Ascending aorta (tissue), 2 donors: ENCODE measurements around the gene MYDGF. TPM values are rescaled to one million over a fixed set of nuclear protein-coding genes. Genes with fewer than 3 reads are reported as not detected.

Experiments
- DNase-seq, 2 donors: peaks; one replicate each; pipeline ENCODE4 v3.0.0-alpha.2; 2019; ENCODE audit warnings: low spot score in 2 of 2
- H3K27ac ChIP-seq, 2 donors: fragments of 200-600 bp; sonication (generic); one replicate each; pipeline ENCODE4 v1.5.1; 2016 to 2017; ENCODE audit warnings: mild to moderate bottlenecking in 1 of 2
- H3K27me3 ChIP-seq: fragments of 200-600 bp; sonication (generic); one replicate; pipeline ENCODE4 v1.5.1; 2017
- H3K36me3 ChIP-seq, 2 donors: fragments of 200-600 bp; sonication (generic); one replicate each; pipeline ENCODE4 v1.5.1; 2016
- H3K4me1 ChIP-seq, 2 donors: fragments of 200-600 bp; sonication (generic); one replicate each; pipeline ENCODE4 v1.5.1; 2016 to 2017; ENCODE audit warnings: mild to moderate bottlenecking in 1 of 2
- H3K4me3 ChIP-seq, 2 donors: fragments of 200-600 bp; sonication (generic); one replicate each; pipeline ENCODE4 v1.5.1; 2016 to 2017; ENCODE audit warnings: mild to moderate bottlenecking in 1 of 2
- H3K9me3 ChIP-seq, 2 donors: fragments of 200-600 bp; sonication (generic); one replicate each; pipeline ENCODE4 v1.5.1; 2016
- CTCF ChIP-seq, 3 experiments: fragments of 200-600 bp in 2 of 3; fragments of 450-650 bp in 1 of 3; sonication (generic) in 2 of 3; IDR thresholded peaks; one replicate each; pipeline ENCODE4 v1.5.1; 2016 to 2019; ENCODE audit warnings: antibody characterized with exemption in 3 of 3, mild to moderate bottlenecking in 1 of 3, moderate library complexity in 1 of 3
- intact Hi-C: fragments of 100-400 bp; cut with DNase I; formaldehyde crosslinking; loops from one replicate; pipeline ENCODE4 v1.15.1; 2023
- total RNA-seq: library from RNA; depleted of rRNA; stranded (reverse); fragments of >200 nt; gene quantifications from one replicate; pipeline ENCODE4 v1.1.0, GENCODE V29; 2016

The MYDGF gene
- total RNA-seq, 1 donor from 2014 or later, result 49.0 TPM

GRCh38 chr19:4660181-4660791 is 9.9 kb downstream of the MYDGF start:
- intact Hi-C loops, result no loop called here
- no peak for TF ChIP-seq CTCF (IDR thresholded peaks at IDR 0.05)
- no peak for DNase-seq
- Histone ChIP-seq H3K27ac (no peak overlapping the region), H3K4me1 (no peaks in the 10 kb centered on the region), H3K9me3 (peaks cover 0 to 3% of the 10 kb centered on the region in 2 donors), H3K36me3 (peaks cover 65 to 88% of the 10 kb centered on the region in 2 donors), H3K4me3 (no peak overlapping the region), H3K27me3 (no peaks in the 10 kb centered on the region)

GRCh38 chr19:4657835-4658234 is 12.3 kb downstream of the MYDGF start:
- Histone ChIP-seq H3K36me3 (peaks cover 54 to 77% of the 10 kb centered on the region in 2 donors), H3K4me3 (no peak overlapping the region), H3K27me3 (no peaks in the 10 kb centered on the region), H3K4me1 (no peaks in the 10 kb centered on the region), H3K27ac (no peak overlapping the region), H3K9me3 (peaks cover 0 to 3% of the 10 kb centered on the region in 2 donors)
- intact Hi-C loops, result no loop called here
- no peak for DNase-seq
- no peak for TF ChIP-seq CTCF (IDR thresholded peaks at IDR 0.05)

- no peak for DNase-seq
- no peaks in the 10 kb centered on the region for H3K27me3 ChIP-seq
- no peak overlapping the region for H3K27ac ChIP-seq
- intact Hi-C loops, result no loop called here
- no peak overlapping the region for H3K4me3 ChIP-seq
- no peaks in the 10 kb centered on the region for H3K4me1 ChIP-seq
- no peak for TF ChIP-seq CTCF (IDR thresholded peaks at IDR 0.05)
- peaks cover 50 to 71% of the 10 kb centered on the region in 2 donors for H3K36me3 ChIP-seq
- H3K9me3 ChIP-seq, result peaks cover 0 to 3% of the 10 kb centered on the region in 2 donors
Observed at GRCh38 chr19:4657262-4657661, 12.9 kb downstream of the MYDGF start.

GRCh38 chr19:4656102-4656501 is 14.0 kb downstream of the MYDGF start:
- peaks cover 0 to 3% of the 10 kb centered on the region in 2 donors for H3K9me3 ChIP-seq
- no peak for DNase-seq
- intact Hi-C loops, result no loop called here
- H3K36me3 ChIP-seq, result peaks cover 40 to 59% of the 10 kb centered on the region in 2 donors
- no peaks in the 10 kb centered on the region for H3K27me3 ChIP-seq
- H3K4me1 ChIP-seq, result no peaks in the 10 kb centered on the region
- H3K27ac ChIP-seq, result no peak overlapping the region
- H3K4me3 ChIP-seq, result no peak overlapping the region
- no peak for TF ChIP-seq CTCF (IDR thresholded peaks at IDR 0.05)

- no peak for TF ChIP-seq CTCF (IDR thresholded peaks at IDR 0.05)
- H3K4me1 ChIP-seq, result no peaks in the 10 kb centered on the region
- peaks cover 0 to 3% of the 10 kb centered on the region in 2 donors for H3K9me3 ChIP-seq
- H3K27me3 ChIP-seq, result no peaks in the 10 kb centered on the region
- no peak overlapping the region for H3K4me3 ChIP-seq
- intact Hi-C loops, result no loop called here
- H3K36me3 ChIP-seq, result peaks cover 29 to 45% of the 10 kb centered on the region in 2 donors
- no peak overlapping the region for H3K27ac ChIP-seq
- DNase-seq, result no peak
Observed at GRCh38 chr19:4654437-4655361, 15.4 kb downstream of the MYDGF start.
